Suprapubic skin (tissue), 4 donors: ENCODE data around the gene CFAP97D2. TPM values are rescaled to one million over a fixed set of nuclear protein-coding genes. Genes with fewer than 3 reads are reported as not detected.

ENCODE experiments used
- DNase-seq, 2 donors: peaks; one replicate each; pipeline ENCODE4 v3.0.0-alpha.2; 2019; ENCODE audit warnings: low spot score in 2 of 2
- H3K27ac ChIP-seq: fragments of 200-600 bp; sonication (generic); one replicate; pipeline ENCODE4 v1.5.1; 2019
- H3K27me3 ChIP-seq: fragments of 200-600 bp; sonication (generic); one replicate; pipeline ENCODE4 v1.5.1; 2019
- H3K36me3 ChIP-seq: fragments of 200-600 bp; sonication (generic); one replicate; pipeline ENCODE4 v1.5.1; 2019
- H3K4me1 ChIP-seq: fragments of 200-600 bp; sonication (generic); one replicate; pipeline ENCODE4 v1.5.1; 2019
- H3K4me3 ChIP-seq: fragments of 200-600 bp; sonication (generic); one replicate; pipeline ENCODE4 v1.5.1; 2019; ENCODE audit warnings: mild to moderate bottlenecking
- H3K9me3 ChIP-seq: fragments of 200-600 bp; sonication (generic); one replicate; pipeline ENCODE4 v1.5.1; 2019
- CTCF ChIP-seq, 2 donors: fragments of 200-600 bp in 1 of 2; fragments of 450-650 bp in 1 of 2; sonication (generic) in 1 of 2; IDR thresholded peaks; one replicate each; pipeline ENCODE4 v1.5.1; 2016 to 2019; ENCODE audit warnings: antibody characterized with exemption in 2 of 2, mild to moderate bottlenecking in 1 of 2, moderate library complexity in 1 of 2
- EP300 ChIP-seq: sonication (generic); formaldehyde crosslinking; IDR thresholded peaks from one replicate; pipeline ENCODE4 v1.6.1; 2017; ENCODE audit warnings: antibody characterized with exemption
- POLR2A ChIP-seq, 2 donors: fragments of 450-650 bp; IDR thresholded peaks; one replicate each; pipeline ENCODE4 v1.6.1; 2017; ENCODE audit warnings: antibody characterized with exemption in 2 of 2, mild to moderate bottlenecking in 2 of 2, moderate library complexity in 2 of 2
- POLR2AphosphoS5 ChIP-seq, 3 donors: sonication (generic); formaldehyde crosslinking; IDR thresholded peaks; one replicate each; pipeline ENCODE4 v1.6.1; 2017; ENCODE audit warnings: antibody characterized with exemption in 3 of 3
- WGBS: methylation state at CpG from one replicate; pipeline ENCODE4 v1.1.5; 2018; 5-methylcytosine and 5-hydroxymethylcytosine counted together
- total RNA-seq, 4 donors: library from RNA; depleted of rRNA; stranded (reverse); fragments of >200 nt; gene quantifications; one replicate each; pipeline ENCODE4 v1.1.0, GENCODE V29; 2016

Gene CFAP97D2
- total RNA-seq, 4 donors from 2014 or later = not detected

DNA sequence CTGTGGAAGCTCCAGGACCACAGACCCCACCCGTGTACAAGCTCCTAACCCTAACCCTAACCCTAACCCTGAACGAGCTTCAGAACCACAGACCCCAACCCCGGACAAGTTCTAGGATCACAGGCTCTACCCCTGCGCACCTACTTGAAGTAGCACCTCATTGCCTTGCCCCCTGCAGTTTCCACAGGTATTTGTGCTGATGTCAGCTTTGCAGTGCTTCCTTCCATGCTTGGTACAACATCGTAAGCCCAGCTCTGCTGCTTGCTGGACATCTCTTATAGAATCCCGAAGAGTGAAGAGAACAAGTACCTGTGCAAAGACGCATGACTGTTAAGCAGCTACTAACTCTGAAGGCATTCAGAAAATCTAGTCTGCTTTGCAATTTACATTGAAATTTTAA lies 34.9 kb downstream of the CFAP97D2 start:
- H3K36me3 ChIP-seq = no peaks in the 10 kb centered on the region
- 89% methylated on average over 7 of the region's 7 CpGs for WGBS
- no peak for TF ChIP-seq CTCF (IDR thresholded peaks at IDR 0.05)
- TF ChIP-seq EP300 = no peak
- TF ChIP-seq POLR2AphosphoS5 (IDR thresholded peaks at IDR 0.05) = no peak
- no peak for TF ChIP-seq POLR2A (IDR thresholded peaks at IDR 0.05)
- no peaks in the 10 kb centered on the region for H3K4me1 ChIP-seq
- H3K4me3 ChIP-seq = no peak overlapping the region
- DNase-seq = no peak
- H3K27me3 ChIP-seq = peaks cover 18% of the 10 kb centered on the region
- H3K27ac ChIP-seq = no peak overlapping the region
- H3K9me3 ChIP-seq = no peaks in the 10 kb centered on the region

DNA sequence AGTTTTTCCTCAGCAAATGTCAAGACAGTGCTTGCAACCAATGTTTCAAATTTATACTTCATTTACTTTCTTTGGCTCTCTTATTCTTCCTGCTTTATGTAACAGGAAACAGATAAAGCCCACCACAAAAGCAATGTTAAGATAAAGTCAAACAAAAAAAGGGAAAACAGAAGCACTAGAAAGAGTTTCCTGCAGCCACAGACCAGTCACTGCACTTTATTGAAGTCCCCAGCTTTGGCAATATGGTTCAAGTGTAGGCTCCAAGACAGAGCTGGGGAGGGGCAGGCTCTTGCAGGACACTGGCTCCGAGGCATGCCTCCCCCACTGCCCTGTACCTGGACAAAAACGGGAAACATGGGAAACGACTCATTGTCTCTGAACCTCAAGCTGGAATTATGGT lies 40.3 kb downstream of the CFAP97D2 start:
- Histone ChIP-seq H3K9me3 (no peaks in the 10 kb centered on the region), H3K27ac (no peak overlapping the region), H3K27me3 (no peaks in the 10 kb centered on the region), H3K4me1 (no peaks in the 10 kb centered on the region), H3K36me3 (no peaks in the 10 kb centered on the region), H3K4me3 (no peak overlapping the region)
- TF ChIP-seq CTCF (IDR thresholded peaks at IDR 0.05) (no peak), POLR2A (IDR thresholded peaks at IDR 0.05) (no peak), POLR2AphosphoS5 (IDR thresholded peaks at IDR 0.05) (no peak), EP300 (no peak)
- WGBS = 63% methylated on average over 3 of the region's 3 CpGs
- DNase-seq = no peak

GRCh38 chr13:114222461-114222968 lies 43.5 kb downstream of the CFAP97D2 start:
- Histone ChIP-seq H3K4me3 (no peak overlapping the region), H3K36me3 (no peaks in the 10 kb centered on the region), H3K27me3 (no peaks in the 10 kb centered on the region), H3K4me1 (peaks cover 10% of the 10 kb centered on the region), H3K9me3 (no peaks in the 10 kb centered on the region), H3K27ac (no peak overlapping the region)
- no peak for DNase-seq
- TF ChIP-seq POLR2A (IDR thresholded peaks at IDR 0.05) (no peak), CTCF (IDR thresholded peaks at IDR 0.05) (no peak), POLR2AphosphoS5 (IDR thresholded peaks at IDR 0.05) (no peak)
- 54% methylated on average over 9 of the region's 9 CpGs for WGBS

DNA sequence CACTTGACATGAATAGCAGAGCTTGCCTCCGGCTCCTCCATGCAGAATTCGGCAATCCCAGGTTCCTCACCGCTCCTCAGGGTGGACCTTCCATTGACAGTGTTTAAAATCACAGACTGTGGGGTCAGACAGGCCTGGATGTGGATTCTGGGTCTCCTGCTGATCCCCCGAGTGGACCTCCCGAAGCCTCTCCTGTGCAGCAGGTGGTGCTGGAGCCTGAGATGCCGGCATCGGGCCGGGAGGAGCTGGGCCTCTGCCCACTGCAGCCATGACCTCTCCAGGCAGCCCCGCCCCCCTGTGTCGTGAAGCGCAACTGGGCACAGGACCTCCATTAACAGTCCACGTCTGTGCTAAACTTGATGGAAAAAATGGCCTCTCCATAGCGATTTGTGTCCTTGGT lies 45.1 kb downstream of the CFAP97D2 start:
- H3K9me3 ChIP-seq = no peaks in the 10 kb centered on the region
- no peak overlapping the region for H3K27ac ChIP-seq
- H3K4me1 ChIP-seq = peaks cover 10% of the 10 kb centered on the region
- DNase-seq = no peak
- 94% methylated on average over 13 of the region's 13 CpGs for WGBS
- no peak for TF ChIP-seq POLR2AphosphoS5 (IDR thresholded peaks at IDR 0.05)
- TF ChIP-seq CTCF (IDR thresholded peaks at IDR 0.05) = no peak
- no peak for TF ChIP-seq POLR2A (IDR thresholded peaks at IDR 0.05)
- TF ChIP-seq EP300 = no peak
- H3K27me3 ChIP-seq = peaks cover 8% of the 10 kb centered on the region
- no peak overlapping the region for H3K4me3 ChIP-seq
- H3K36me3 ChIP-seq = no peaks in the 10 kb centered on the region

GRCh38 chr13:114225610-114226009 lies 46.6 kb downstream of the CFAP97D2 start:
- WGBS = 43% methylated on average over 8 of the region's 8 CpGs

More at GRCh38 chr13:114225610-114226009, 46.6 kb downstream of the CFAP97D2 start:
- TF ChIP-seq POLR2AphosphoS5 (IDR thresholded peaks at IDR 0.05) = no peak
- TF ChIP-seq EP300 = no peak
- TF ChIP-seq POLR2A (IDR thresholded peaks at IDR 0.05) = no peak
- no peak for TF ChIP-seq CTCF (IDR thresholded peaks at IDR 0.05)
- Histone ChIP-seq H3K4me1 (peaks cover 10% of the 10 kb centered on the region), H3K27me3 (peaks cover 22% of the 10 kb centered on the region), H3K36me3 (no peaks in the 10 kb centered on the region), H3K27ac (no peak overlapping the region), H3K4me3 (no peak overlapping the region), H3K9me3 (no peaks in the 10 kb centered on the region)
- DNase-seq = no peak
